ENCODE measurements around the gene SIVA1. TPM values are rescaled to one million over a fixed set of nuclear protein-coding genes. Genes with fewer than 3 reads are reported as not detected.

Gene SIVA1
- total RNA-seq, 6 experiments from 2014 or later, result 38.1 to 252 (median 50.6) TPM

DNA sequence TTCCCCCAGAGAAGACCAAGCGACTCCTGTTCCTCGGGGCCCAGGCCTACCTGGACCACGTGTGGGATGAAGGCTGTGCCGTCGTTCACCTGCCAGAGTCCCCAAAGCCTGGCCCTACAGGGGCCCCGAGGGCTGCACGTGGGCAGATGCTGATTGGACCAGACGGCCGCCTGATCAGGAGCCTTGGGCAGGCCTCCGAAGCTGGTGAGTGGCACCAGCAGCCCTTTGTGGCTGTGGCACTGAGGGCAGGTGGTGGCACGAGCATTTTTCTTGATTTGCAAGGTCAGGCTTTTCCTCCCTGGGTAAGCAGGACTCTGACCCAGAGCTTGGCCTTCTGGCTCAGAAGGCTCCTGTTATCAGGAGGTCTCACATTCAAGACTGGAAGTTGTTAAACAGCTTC, 2.7 kb downstream of the SIVA1 start:
- H3K36me3 ChIP-seq, result peaks cover 5 to 37% (median 12%) of the 10 kb centered on the region in 4 donors
- TF ChIP-seq POLR2A (IDR thresholded peaks at IDR 0.05), result no peak
- no peak for TF ChIP-seq CTCF (IDR thresholded peaks at IDR 0.05)
- H3K4me1 ChIP-seq, result peaks cover 0 to 33% (median 10%) of the 10 kb centered on the region in 4 donors
- DNase-seq, result no peak
- intact Hi-C loops (cut with DNase I), result no loop called here
- H3K9me3 ChIP-seq, result no peaks in the 10 kb centered on the region
- no peak for ATAC-seq
- H3K4me3 ChIP-seq, result no peak overlapping the region
- WGBS (ENCODE audit: insufficient coverage, low coverage, low lambda C conversion rate, missing lambda C conversion rate), result 15% methylated on average over 4 of the region's 11 CpGs
- no peak overlapping the region for H3K27ac ChIP-seq
- H3K27me3 ChIP-seq, result no peaks in the 10 kb centered on the region

DNA sequence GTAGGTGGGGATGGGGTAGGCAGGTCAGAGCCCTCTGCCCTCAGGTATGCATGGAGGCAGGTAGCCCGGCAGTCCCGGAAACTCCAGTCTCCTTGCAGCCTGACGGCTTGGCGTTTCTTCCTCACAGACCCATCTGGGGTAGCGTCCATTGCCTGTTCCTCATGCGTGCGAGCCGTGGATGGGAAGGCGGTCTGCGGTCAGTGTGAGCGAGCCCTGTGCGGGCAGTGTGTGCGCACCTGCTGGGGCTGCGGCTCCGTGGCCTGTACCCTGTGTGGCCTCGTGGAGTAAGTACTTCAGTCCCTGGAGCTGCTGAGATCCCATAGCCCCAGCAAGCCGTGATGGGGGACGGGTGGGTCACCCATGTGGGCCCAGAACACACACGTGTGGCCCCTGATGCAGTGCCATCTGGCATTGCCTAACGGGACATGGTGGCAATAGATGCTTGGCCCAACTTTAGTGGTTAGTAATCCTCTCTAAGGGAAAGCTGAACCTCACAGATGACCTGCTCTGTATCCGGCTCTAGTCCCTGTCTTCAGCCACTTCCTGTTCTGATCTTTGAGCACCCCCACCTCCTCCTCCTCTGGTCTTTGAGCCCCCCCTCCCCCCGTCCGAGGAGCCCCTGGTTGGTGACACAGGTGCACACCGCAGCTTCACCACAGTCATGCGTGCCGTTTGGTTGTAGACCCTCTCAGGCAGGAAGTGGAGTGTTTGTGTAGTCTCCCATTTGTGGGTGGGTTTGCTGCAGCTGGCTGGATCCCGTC, 3.7 kb downstream of the SIVA1 start:
- DNase-seq, result no peak
- Histone ChIP-seq H3K27me3 (no peaks in the 10 kb centered on the region), H3K27ac (no peak overlapping the region), H3K4me3 (no peak overlapping the region), H3K9me3 (no peaks in the 10 kb centered on the region), H3K36me3 (peaks cover 5 to 37% (median 12%) of the 10 kb centered on the region in 4 donors), H3K4me1 (peaks cover 0 to 33% (median 10%) of the 10 kb centered on the region in 4 donors)
- whole genome bisulfite sequencing (ENCODE audit: insufficient coverage, low coverage, low lambda C conversion rate, missing lambda C conversion rate), result 44% methylated on average over 6 of the region's 27 CpGs
- TF ChIP-seq POLR2A (IDR thresholded peaks at IDR 0.05), result no peak
- no peak for TF ChIP-seq CTCF (IDR thresholded peaks at IDR 0.05)
- ATAC-seq, result no peak
- intact Hi-C loops (cut with DNase I), result no loop called here

DNA sequence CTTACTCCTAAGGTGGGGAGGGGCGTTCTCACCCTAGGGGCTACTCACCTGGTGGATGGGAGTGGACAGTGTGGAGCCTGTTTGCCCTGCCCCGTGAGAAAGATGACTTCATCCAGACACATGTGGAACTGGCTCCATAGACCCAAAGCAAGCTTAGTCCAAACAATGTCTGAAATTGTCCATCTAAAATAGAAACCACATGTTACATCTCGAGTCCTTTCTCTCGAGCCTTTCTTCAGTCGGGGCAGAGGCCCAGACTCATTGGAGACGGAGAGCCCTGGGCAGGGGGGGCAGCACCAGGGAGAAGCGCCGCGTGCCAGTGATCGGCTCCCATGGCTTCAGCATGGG, 4.3 kb downstream of the SIVA1 start:
- Histone ChIP-seq H3K9me3 (no peaks in the 10 kb centered on the region), H3K27ac (no peak overlapping the region), H3K4me1 (peaks cover 0 to 29% (median 10%) of the 10 kb centered on the region in 4 donors), H3K4me3 (no peak overlapping the region), H3K36me3 (peaks cover 5 to 37% (median 12%) of the 10 kb centered on the region in 4 donors), H3K27me3 (no peaks in the 10 kb centered on the region)
- no peak for ATAC-seq
- 71% methylated on average over 3 of the region's 10 CpGs for WGBS (ENCODE audit: insufficient coverage, low coverage, low lambda C conversion rate, missing lambda C conversion rate)
- intact Hi-C loops (cut with DNase I), result no loop called here
- no peak for TF ChIP-seq POLR2A (IDR thresholded peaks at IDR 0.05)
- TF ChIP-seq CTCF (IDR thresholded peaks at IDR 0.05), result no peak
- no peak for DNase-seq

DNA sequence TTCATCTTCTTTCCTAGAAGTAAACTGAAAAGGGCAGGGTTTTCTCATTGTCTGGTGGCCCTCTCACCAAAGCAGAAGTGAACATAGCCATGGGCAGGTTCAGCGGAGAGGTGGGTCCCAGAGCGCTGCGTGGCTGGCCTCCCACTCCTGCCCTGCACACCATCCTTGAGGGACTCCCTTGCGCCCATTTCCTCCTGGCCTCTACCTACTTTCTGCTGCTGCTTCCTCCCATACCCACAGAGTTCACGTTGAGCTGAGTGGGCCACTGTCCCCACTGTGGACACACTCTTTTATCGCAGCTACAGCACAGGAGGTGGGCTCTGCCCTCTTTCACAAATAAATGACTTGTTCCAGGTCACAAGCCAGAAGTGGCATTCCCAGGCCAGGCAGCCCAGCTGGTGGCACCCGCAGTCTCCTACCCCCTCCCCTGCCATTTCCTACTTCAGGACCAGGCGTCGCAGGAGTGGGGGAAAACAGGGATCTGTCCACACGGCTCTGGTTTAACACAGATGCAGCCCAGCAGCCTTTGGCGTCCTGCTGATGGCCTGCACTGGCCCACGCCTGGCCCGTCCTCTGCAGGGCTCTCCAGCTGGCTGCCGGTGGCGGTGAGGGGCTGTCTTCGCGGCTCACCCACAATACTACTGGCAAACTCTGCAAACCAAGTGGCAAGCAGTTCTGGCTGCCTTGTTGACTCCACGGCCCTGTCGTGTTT, 4.9 kb downstream of the SIVA1 start:
- Histone ChIP-seq H3K36me3 (peaks cover 5 to 37% (median 12%) of the 10 kb centered on the region in 4 donors), H3K4me1 (peaks cover 0 to 28% (median 10%) of the 10 kb centered on the region in 4 donors), H3K4me3 (no peak overlapping the region), H3K27ac (no peak overlapping the region), H3K9me3 (no peaks in the 10 kb centered on the region), H3K27me3 (no peaks in the 10 kb centered on the region)
- no peak for TF ChIP-seq CTCF (IDR thresholded peaks at IDR 0.05)
- TF ChIP-seq POLR2A (IDR thresholded peaks at IDR 0.05), result no peak
- intact Hi-C loops (cut with DNase I), result no loop called here
- DNase-seq, result no peak
- ATAC-seq, result no peak
- 90% methylated on average over 5 of the region's 19 CpGs for WGBS (ENCODE audit: insufficient coverage, low coverage, low lambda C conversion rate, missing lambda C conversion rate)

Data from right lobe of liver (tissue), 6 donors.